GM19099 (cell line): ENCODE measurements around the gene DNAJB8.

Experiments
- POLR2A ChIP-seq: IDR thresholded peaks from 3 replicates; pipeline ENCODE4 v1.6.1; 2011; ENCODE audit warnings: low read depth; ENCODE audit not compliant: insufficient read length; ENCODE audit errors: extremely low read depth

DNAJB8 gene

DNA sequence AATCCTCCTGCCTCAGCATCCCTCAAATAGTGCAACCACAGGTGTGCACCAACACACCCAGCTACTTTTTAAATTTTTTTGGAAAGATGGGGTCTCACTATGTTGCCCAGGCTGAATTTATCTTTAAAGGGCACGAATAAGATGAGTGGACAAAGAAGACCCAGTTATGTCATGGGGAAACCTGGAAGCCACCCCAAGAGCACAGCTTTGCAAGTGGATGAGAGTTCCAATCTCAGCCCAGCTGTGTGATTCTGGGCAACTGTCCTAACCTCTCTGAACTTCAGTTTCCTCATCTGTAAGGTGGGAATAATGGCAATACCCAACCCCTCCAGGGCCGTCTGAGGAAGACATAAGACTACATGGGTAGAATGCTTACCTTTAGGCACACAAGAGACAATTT, 32.2 kb downstream of the DNAJB8 start:
- TF ChIP-seq POLR2A = no peak

- TF ChIP-seq POLR2A = no peak
Measured at GRCh38 chr3:128433837-128434165, 32.9 kb downstream of the DNAJB8 start.

DNA sequence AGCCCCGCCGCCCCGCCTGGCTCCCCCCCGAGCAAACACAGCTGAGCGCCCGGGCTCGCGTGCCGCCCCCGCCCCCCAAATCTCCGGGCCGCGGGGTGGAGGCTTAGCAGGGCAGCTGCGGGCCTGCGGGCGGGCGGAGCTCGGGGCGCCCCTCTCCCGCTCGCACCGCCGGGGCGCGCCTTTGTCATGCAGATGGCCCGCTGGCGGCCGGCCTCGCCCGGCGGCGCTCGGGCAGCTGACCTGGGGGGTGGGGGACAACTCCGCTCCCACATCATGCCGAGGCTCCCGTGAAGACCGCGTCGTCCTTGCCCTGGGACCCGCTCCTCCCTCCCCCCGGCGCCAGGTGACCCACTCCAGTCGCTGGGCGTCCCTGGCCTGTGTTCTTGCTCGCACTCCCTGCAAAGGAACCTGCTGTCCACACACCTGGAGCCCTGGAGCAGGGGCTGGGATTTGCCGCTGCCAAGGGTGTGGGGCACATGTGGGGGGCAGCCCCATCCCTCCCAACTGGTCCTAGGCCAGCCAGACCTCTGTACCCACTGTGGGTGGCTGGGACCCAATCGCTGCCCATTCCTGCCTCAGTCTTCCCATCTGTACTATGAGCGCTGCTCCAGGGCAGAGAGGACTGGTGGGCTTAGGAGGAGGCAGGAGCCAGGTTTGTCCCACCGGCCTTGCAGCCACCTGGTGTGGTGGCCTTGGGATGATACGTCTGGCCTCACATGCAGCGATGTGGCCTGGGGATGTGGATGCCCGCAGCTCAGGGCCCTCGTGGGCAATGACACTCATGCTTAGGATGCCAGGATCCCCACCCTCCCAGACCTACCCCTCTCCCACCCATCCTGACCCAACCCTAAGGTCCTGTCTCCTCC, 33.5 kb downstream of the DNAJB8 start:
- TF ChIP-seq POLR2A = no peak

GRCh38 chr3:128432301-128432970, 34.3 kb downstream of the DNAJB8 start:
- TF ChIP-seq POLR2A = no peak

- TF ChIP-seq POLR2A = no peak
Measured at GRCh38 chr3:128431803-128432300, 34.8 kb downstream of the DNAJB8 start.

DNA sequence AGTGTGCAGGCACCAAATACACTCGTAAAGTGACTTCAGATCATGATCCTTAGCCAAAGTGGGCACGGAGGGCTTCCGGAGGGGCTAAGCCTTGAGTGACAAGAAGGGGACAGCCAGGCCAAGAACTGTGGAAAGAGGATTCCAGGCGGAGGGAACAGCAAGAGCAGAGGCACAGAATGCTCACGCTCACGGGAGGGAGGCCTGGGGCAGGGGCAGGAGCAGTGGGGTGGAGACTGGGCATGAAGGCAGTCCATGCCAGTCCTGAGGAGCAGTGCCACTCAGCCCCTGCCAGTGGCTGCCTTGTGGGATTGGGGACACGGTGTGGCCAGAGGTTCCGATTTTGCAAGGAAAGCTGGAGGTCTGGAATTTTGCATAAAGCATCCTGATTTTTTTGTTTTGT, 36.0 kb downstream of the DNAJB8 start:
- no peak for TF ChIP-seq POLR2A

DNA sequence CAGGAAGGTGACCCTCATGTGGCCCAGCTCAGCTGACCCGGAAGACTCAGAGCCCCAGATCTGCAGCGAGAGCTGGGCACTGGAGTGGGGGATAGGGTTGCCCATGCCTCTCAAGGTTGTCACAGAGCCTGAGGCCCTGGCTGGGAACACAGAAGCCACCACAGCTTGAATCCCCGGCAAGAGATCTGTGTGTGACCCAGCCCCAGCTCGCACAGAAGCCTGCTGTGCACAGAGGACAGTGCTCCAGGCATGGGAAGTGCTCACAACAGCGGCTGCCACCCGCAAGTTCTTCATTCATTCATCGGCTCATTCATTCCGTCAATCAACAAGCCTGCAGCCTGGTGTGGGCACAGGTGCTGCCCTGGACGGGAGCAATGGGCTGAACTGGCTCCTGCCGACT, 36.4 kb downstream of the DNAJB8 start:
- TF ChIP-seq POLR2A = no peak

DNA sequence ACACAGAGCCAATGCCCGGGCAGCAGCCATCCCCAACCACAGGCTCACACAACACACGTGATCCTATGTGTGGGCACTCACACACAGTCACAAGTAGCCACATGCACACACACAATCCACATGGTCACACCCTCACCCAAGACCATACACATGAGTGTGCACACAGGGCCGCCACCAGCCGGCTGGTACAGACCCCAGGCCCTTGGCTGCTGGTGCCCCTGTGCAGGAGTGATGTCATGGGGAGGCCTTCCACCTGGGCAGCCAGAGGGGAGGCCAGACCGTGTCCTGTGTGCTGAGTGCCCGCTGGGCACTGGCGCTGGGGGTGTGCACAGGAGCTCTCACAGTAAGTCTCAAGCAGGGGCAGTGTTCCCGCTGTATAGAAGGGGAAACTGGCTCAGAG, 36.9 kb downstream of the DNAJB8 start:
- no peak for TF ChIP-seq POLR2A

GRCh38 chr3:128429275-128429674, 37.4 kb downstream of the DNAJB8 start:
- TF ChIP-seq POLR2A = no peak

DNA sequence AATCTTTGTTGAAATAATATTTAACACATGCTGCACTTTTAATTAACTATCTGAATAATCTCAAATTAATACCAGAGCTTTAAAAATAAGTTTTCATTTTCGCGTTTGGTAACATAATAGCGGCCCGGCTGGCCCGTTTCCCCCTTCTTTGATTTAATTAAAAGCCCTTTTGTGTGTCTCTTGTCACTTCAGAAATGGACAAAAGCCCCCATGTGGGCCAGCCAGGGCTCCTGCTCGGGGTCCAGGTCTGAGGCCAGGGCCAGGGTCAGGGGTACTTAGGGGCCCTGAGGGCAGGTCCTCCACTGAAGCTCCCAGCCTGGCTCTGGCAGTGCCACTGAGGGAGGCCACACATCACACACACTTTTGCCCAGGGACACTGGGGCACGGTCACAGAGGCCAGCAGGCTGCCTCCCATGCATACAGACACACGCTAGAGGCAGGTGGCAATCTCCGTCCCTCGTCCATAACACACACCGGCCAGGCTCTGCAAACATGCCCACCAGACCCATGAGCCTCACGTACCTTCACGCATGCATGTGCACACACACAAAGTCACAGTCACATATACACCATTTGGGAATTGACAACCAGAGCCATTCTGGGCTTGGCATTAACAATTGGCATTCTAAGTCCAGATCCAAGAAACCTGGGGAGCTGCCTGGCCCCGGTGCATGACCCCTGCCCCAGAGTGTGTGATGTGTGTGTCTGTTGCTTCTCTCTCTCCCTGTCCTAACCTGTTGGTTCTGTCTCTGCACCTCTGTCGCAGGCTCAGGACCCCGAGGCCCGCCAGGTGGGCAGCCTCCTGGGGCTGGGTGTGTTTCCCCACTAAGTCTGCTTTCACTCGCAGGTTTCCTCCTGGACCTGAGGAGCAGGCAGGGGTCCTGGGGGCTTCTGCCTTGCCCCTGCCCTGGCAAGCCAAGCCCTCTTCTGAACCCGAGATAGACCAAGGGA, 38.5 kb downstream of the DNAJB8 start:
- TF ChIP-seq POLR2A = no peak

GRCh38 chr3:128427175-128427857, 39.4 kb downstream of the DNAJB8 start:
- no peak for TF ChIP-seq POLR2A

- TF ChIP-seq POLR2A = no peak
Measured at GRCh38 chr3:128426128-128426921, 40.4 kb downstream of the DNAJB8 start.

GRCh38 chr3:128425846-128426127, 40.9 kb downstream of the DNAJB8 start:
- TF ChIP-seq POLR2A = no peak
